ENCODE measurements around the gene NTM. TPM values are rescaled to one million over a fixed set of nuclear protein-coding genes. Genes with fewer than 3 reads are reported as not detected.

Gene NTM
- total and polyA plus RNA-seq, 2 donors from 2014 or later, result 0.92 to 10.3 TPM

- H3K9ac ChIP-seq (ENCODE audit: low read length in 3 of 3), result no peak overlapping the region
- H3K9me3 ChIP-seq (ENCODE audit: control insufficient read depth in 2 of 3, insufficient read depth in 1 of 3, low read length in 3 of 3), result peaks cover 0 to 5% (median 2%) of the 10 kb centered on the region in 3 donors
- TF ChIP-seq, protein P1, sequence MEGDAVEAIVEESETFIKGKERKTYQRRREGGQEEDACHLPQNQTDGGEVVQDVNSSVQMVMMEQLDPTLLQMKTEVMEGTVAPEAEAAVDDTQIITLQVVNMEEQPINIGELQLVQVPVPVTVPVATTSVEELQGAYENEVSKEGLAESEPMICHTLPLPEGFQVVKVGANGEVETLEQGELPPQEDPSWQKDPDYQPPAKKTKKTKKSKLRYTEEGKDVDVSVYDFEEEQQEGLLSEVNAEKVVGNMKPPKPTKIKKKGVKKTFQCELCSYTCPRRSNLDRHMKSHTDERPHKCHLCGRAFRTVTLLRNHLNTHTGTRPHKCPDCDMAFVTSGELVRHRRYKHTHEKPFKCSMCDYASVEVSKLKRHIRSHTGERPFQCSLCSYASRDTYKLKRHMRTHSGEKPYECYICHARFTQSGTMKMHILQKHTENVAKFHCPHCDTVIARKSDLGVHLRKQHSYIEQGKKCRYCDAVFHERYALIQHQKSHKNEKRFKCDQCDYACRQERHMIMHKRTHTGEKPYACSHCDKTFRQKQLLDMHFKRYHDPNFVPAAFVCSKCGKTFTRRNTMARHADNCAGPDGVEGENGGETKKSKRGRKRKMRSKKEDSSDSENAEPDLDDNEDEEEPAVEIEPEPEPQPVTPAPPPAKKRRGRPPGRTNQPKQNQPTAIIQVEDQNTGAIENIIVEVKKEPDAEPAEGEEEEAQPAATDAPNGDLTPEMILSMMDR (IDR thresholded peaks at IDR 0.05; ENCODE audit: borderline replicate concordance, extremely low read depth, insufficient read depth), result no peak
- intact Hi-C loops (cut with DNase I), result no loop called here
- FAIRE-seq (no peak), DNase-seq (no peak)
- no peaks in the 10 kb centered on the region for H3K27me3 ChIP-seq (ENCODE audit: control insufficient read depth, insufficient read depth, low read length)
- H3K27ac ChIP-seq (ENCODE audit: low read depth in 2 of 2, low read length in 2 of 2), result no peak overlapping the region
- H3K36me3 ChIP-seq (ENCODE audit: control insufficient read depth in 2 of 3, insufficient read depth in 3 of 3, low read length in 3 of 3), result no peaks in the 10 kb centered on the region
- H3K4me1 ChIP-seq (ENCODE audit: control insufficient read depth in 2 of 3, insufficient read depth in 2 of 3, low read depth in 1 of 3, low read length in 3 of 3), result no peaks in the 10 kb centered on the region
- no peak overlapping the region for H3K4me3 ChIP-seq (ENCODE audit: low read length in 3 of 3)
These were observed 213.0 kb downstream of the NTM start for GRCh38 chr11:131583421-131583820.

GRCh38 chr11:131583938-131584337, 213.5 kb downstream of the NTM start:
- H3K36me3 ChIP-seq (ENCODE audit: control insufficient read depth in 2 of 3, insufficient read depth in 3 of 3, low read length in 3 of 3), result no peaks in the 10 kb centered on the region
- H3K27me3 ChIP-seq (ENCODE audit: control insufficient read depth, insufficient read depth, low read length), result no peaks in the 10 kb centered on the region
- no peak for FAIRE-seq
- no peak for DNase-seq
- peaks cover 0 to 5% (median 2%) of the 10 kb centered on the region in 3 donors for H3K9me3 ChIP-seq (ENCODE audit: control insufficient read depth in 2 of 3, insufficient read depth in 1 of 3, low read length in 3 of 3)
- no peak overlapping the region for H3K27ac ChIP-seq (ENCODE audit: low read depth in 2 of 2, low read length in 2 of 2)
- intact Hi-C loops (cut with DNase I), result no loop called here
- no peak overlapping the region for H3K9ac ChIP-seq (ENCODE audit: low read length in 3 of 3)
- TF ChIP-seq, protein P1 (IDR thresholded peaks at IDR 0.05; ENCODE audit: borderline replicate concordance, extremely low read depth, insufficient read depth), result no peak
- no peaks in the 10 kb centered on the region for H3K4me1 ChIP-seq (ENCODE audit: control insufficient read depth in 2 of 3, insufficient read depth in 2 of 3, low read depth in 1 of 3, low read length in 3 of 3)
- H3K4me3 ChIP-seq (ENCODE audit: low read length in 3 of 3), result no peak overlapping the region

- no peaks in the 10 kb centered on the region for H3K4me1 ChIP-seq (ENCODE audit: control insufficient read depth in 2 of 3, insufficient read depth in 2 of 3, low read depth in 1 of 3, low read length in 3 of 3)
- no peak overlapping the region for H3K27ac ChIP-seq (ENCODE audit: low read depth in 2 of 2, low read length in 2 of 2)
- no peaks in the 10 kb centered on the region for H3K27me3 ChIP-seq (ENCODE audit: control insufficient read depth, insufficient read depth, low read length)
- DNase-seq (no peak), FAIRE-seq (no peak)
- no peak overlapping the region for H3K4me3 ChIP-seq (ENCODE audit: low read length in 3 of 3)
- H3K36me3 ChIP-seq (ENCODE audit: control insufficient read depth in 2 of 3, insufficient read depth in 3 of 3, low read length in 3 of 3), result no peaks in the 10 kb centered on the region
- intact Hi-C loops (cut with DNase I), result no loop called here
- no peak overlapping the region for H3K9ac ChIP-seq (ENCODE audit: low read length in 3 of 3)
- TF ChIP-seq, protein P1 (IDR thresholded peaks at IDR 0.05; ENCODE audit: borderline replicate concordance, extremely low read depth, insufficient read depth), result no peak
- H3K9me3 ChIP-seq (ENCODE audit: control insufficient read depth in 2 of 3, insufficient read depth in 1 of 3, low read length in 3 of 3), result peaks cover 0 to 5% (median 2%) of the 10 kb centered on the region in 3 donors
These were observed 214.6 kb downstream of the NTM start for GRCh38 chr11:131584785-131585592.
